Fibroblast of the aortic adventitia (primary cell): ENCODE measurements around the gene TNNT2. TPM values are rescaled to one million over a fixed set of nuclear protein-coding genes. Genes with fewer than 3 reads are reported as not detected.

Experiments
- DNase-seq: peaks from one replicate; pipeline ENCODE4 v3.0.0-alpha.2; 2010; ENCODE audit warnings: low read depth
- H3K4me3 ChIP-seq: 2 replicates; pipeline ENCODE4 v1.5.1; 2011; ENCODE audit warnings: low read depth, mild to moderate bottlenecking, control low read depth, low read length, moderate library complexity
- CTCF ChIP-seq: IDR thresholded peaks from 2 replicates; pipeline ENCODE4 v1.5.1; 2011; ENCODE audit warnings: mild to moderate bottlenecking, low read length, control low read depth, inconsistent platforms; ENCODE audit not compliant: insufficient read depth
- total RNA-seq: library from RNA; depleted of rRNA; stranded (reverse); fragments of >200 nt; gene quantifications from 2 replicates; pipeline ENCODE4 v1.2.3, GENCODE V29; 2012; ENCODE audit warnings: low replicate concordance

Gene TNNT2
- 0.09 TPM in 1 of 2 replicates, not detected in the other for total RNA-seq

DNA sequence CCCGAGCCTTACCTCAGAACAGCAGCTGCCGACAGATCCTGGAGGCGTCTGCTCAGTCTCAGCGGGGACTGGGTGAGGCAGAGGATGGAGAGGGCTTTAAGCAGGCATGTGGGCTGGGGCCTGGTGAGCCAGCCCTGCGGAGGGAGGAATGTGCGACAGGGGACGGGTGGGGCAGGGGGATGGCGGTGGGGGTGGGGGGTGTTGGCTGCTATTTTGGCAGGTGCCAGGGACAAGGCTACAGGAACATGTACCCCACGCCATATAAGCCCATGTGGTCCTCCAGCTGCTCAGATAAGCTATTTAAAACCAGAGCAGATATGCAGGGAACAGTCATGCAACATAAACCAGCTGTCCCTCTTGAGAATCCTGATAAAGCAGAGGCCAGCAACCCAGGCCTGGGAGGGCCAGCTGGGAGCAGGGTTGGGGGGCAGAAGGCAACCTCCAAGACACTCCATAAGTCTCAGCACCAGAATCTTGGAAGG is at the start of gene TNNT2:
TSS of gene TNNT2 (minus strand) at position 70 of the 482 bp plus-strand sequence. CDS start 4,426 bp downstream, outside the sequence.
- TF ChIP-seq CTCF = no peak
- no peak within 1 kb of the TSS for H3K4me3 ChIP-seq
- no peak for DNase-seq

- H3K4me3 ChIP-seq = no peak overlapping the region
- TF ChIP-seq CTCF = no peak
- no peak for DNase-seq
These were observed 49.2 kb upstream of the TNNT2 start for GRCh38 chr1:201426479-201427310.

- no peak for DNase-seq
These were observed 46.7 kb upstream of the TNNT2 start for GRCh38 chr1:201424146-201424545.

DNA sequence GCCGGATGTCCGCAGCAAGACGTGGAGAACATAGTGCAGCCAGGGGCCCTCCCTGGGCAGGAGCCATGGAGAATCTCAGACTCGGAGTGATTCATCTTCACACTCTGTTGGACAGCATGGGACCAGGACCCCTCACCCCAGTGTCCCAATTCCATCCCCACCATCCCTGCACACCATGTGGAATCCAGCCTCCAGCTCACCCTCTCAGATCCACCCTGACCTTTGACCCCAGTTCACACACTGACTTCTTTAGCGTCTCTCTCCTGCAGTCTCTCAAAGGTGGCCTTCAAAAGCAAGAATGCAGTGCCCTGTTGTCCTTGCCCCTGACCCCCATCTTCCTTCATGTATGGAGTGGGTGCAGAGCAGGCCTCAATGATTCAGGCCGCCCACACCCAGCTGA is 46.2 kb upstream of the TNNT2 start:
- TF ChIP-seq CTCF = no peak
- no peak for DNase-seq
- H3K4me3 ChIP-seq = no peak overlapping the region

More at GRCh38 chr1:201424146-201424545, 46.7 kb upstream of the TNNT2 start:
- no peak for TF ChIP-seq CTCF
- no peak overlapping the region for H3K4me3 ChIP-seq

- H3K4me3 ChIP-seq = no peak overlapping the region
- DNase-seq = no peak
- TF ChIP-seq CTCF = no peak
These were observed 45.1 kb upstream of the TNNT2 start for GRCh38 chr1:201422436-201423030.

GRCh38 chr1:201422026-201422425 is 44.5 kb upstream of the TNNT2 start:
- TF ChIP-seq CTCF = no peak
- DNase-seq = no peak
- H3K4me3 ChIP-seq = no peak overlapping the region
